Gastroesophageal sphincter (tissue), 3 donors: ENCODE data around the gene FOXL3.

Source experiments
- POLR2A ChIP-seq, 2 donors: fragments of 450-650 bp; IDR thresholded peaks; one replicate each; pipeline ENCODE4 v1.6.1; 2017; ENCODE audit warnings: antibody characterized with exemption in 2 of 2, mild to moderate bottlenecking in 2 of 2, moderate library complexity in 1 of 2
- TF ChIP-seq, protein P1 (sequence below), 4 experiments: fragments of 200-600 bp in 2 of 4; fragments of 450-650 bp in 2 of 4; sonication (generic) in 1 of 4; IDR thresholded peaks; one replicate each; pipeline ENCODE4 v1.5.1; 2017 to 2019; ENCODE audit warnings: antibody characterized with exemption in 4 of 4, mild to moderate bottlenecking in 2 of 4, moderate library complexity in 2 of 4

DNA sequence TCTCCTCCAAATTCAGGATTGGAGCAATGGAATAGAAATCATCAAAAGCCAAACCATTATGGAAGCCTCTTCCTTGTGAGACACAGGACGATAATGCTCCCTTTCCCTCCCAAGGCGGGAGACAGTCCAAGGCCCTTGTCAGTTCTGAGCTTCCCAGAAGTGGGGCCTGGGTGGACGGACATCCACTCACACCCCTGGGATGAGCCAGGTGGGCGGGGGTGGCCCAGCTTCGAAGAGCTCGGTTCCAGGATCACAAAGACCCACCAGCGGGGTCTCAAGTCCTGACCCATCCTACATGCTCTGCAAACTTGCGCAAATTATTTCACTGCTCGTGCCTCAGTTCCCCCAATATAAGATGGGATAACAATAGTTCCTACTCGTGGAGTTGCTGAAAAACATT is 10.1 kb upstream of the FOXL3 start:
- TF ChIP-seq, protein P1, sequence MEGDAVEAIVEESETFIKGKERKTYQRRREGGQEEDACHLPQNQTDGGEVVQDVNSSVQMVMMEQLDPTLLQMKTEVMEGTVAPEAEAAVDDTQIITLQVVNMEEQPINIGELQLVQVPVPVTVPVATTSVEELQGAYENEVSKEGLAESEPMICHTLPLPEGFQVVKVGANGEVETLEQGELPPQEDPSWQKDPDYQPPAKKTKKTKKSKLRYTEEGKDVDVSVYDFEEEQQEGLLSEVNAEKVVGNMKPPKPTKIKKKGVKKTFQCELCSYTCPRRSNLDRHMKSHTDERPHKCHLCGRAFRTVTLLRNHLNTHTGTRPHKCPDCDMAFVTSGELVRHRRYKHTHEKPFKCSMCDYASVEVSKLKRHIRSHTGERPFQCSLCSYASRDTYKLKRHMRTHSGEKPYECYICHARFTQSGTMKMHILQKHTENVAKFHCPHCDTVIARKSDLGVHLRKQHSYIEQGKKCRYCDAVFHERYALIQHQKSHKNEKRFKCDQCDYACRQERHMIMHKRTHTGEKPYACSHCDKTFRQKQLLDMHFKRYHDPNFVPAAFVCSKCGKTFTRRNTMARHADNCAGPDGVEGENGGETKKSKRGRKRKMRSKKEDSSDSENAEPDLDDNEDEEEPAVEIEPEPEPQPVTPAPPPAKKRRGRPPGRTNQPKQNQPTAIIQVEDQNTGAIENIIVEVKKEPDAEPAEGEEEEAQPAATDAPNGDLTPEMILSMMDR (IDR thresholded peaks at IDR 0.05): no peak
- no peak for TF ChIP-seq POLR2A (IDR thresholded peaks at IDR 0.05)
